GM12878 (cell line): Measurements from ENCODE around the gene CPB2. TPM values are rescaled to one million over a fixed set of nuclear protein-coding genes. Genes with fewer than 3 reads are reported as not detected.

Source experiments
- ATAC-seq: fragments of 200-7000 bp; cut with Tn5 transposase; 3 replicates; pipeline ENCODE4 v1.9.1; 2020; ENCODE audit warnings: mild to moderate bottlenecking, moderate library complexity
- BruUV-seq: library from RNA; stranded (reverse); fragments of 400-500 nt; replicated peaks from 2 replicates; lab custom pipeline; 2021; lab: Mats Ljungman, UMichigan
- CTCF ChIA-PET: fragments of 300-600 bp; sonication (Branson Sonifier 250); formaldehyde crosslinking; extraction: SDS; loops from one replicate; lab custom pipeline; 2021; ENCODE audit warnings: inconsistent platforms; lab: Yijun Ruan, JAX
- POLR2A ChIA-PET: fragments of 350-600 bp; formaldehyde crosslinking; extraction: SDS; loops from one replicate; lab custom pipeline; 2021; ENCODE audit warnings: inconsistent platforms; lab: Charles Lee
- RAD21 ChIA-PET: fragments of 300-600 bp; sonication (Branson Sonifier 250); formaldehyde crosslinking; loops from one replicate; lab custom pipeline; 2023; ENCODE audit warnings: antibody characterized with exemption; ENCODE audit not compliant: unreplicated experiment; lab: Charles Lee
- SMC1A ChIA-PET: fragments of 300-600 bp; sonication (Branson Sonifier 250); formaldehyde crosslinking; loops from one replicate; lab custom pipeline; 2023; ENCODE audit not compliant: unreplicated experiment, uncharacterized antibody; lab: Charles Lee
- DNase-seq: peaks from one replicate; pipeline ENCODE4 v3.0.0-alpha.2; 2011; ENCODE audit warnings: low read depth, low spot score
- FAIRE-seq: peaks from 3 replicates; lab custom pipeline; 2011; peaks lifted over from hg19 to GRCh38; lab: Jason Lieb, UNC
- H2AFZ ChIP-seq: 2 replicates; pipeline ENCODE4 v1.6.0; 2011; ENCODE audit warnings: low read depth, low read length, control low read depth; ENCODE audit not compliant: control insufficient read depth
- H3K27ac ChIP-seq: 2 replicates; pipeline ENCODE4 v1.5.1; 2011; ENCODE audit warnings: control low read depth; ENCODE audit not compliant: control insufficient read depth, insufficient read depth
- H3K27me3 ChIP-seq, 2 experiments: replicated peaks in 1 of 2; 2 replicates each; pipeline versions ENCODE4 v1.6.0 to v1.6.1; 2011; ENCODE audit warnings: low read length in 1 of 2; ENCODE audit not compliant: control insufficient read depth in 2 of 2, insufficient read depth in 2 of 2
- H3K36me3 ChIP-seq, 2 experiments: 2 replicates each; pipeline ENCODE4 v1.5.1; 2011; ENCODE audit warnings: low read length in 1 of 2; ENCODE audit not compliant: control insufficient read depth in 2 of 2, insufficient read depth in 2 of 2
- H3K4me1 ChIP-seq: 2 replicates; pipeline ENCODE4 v1.6.1; 2011; ENCODE audit warnings: mild to moderate bottlenecking, low read length, moderate library complexity, mixed read lengths; ENCODE audit not compliant: control insufficient read depth, insufficient read depth
- H3K4me2 ChIP-seq: 2 replicates; pipeline ENCODE4 v1.6.0; 2011; ENCODE audit warnings: control low read depth; ENCODE audit not compliant: control insufficient read depth, insufficient read depth
- H3K4me3 ChIP-seq: fragments of 200-600 bp; sonication (generic); 2 replicates; pipeline ENCODE4 v1.5.1; 2016
- H3K79me2 ChIP-seq: 2 replicates; pipeline ENCODE4 v1.6.0; 2011; ENCODE audit warnings: low read length; ENCODE audit not compliant: control insufficient read depth, insufficient read depth
- H3K9ac ChIP-seq: 2 replicates; pipeline ENCODE4 v1.8.0; 2011; ENCODE audit warnings: low read length, control low read depth, mixed read lengths; ENCODE audit not compliant: control insufficient read depth, insufficient read depth
- H3K9me3 ChIP-seq: replicated peaks from 3 replicates; pipeline ENCODE4 v1.5.1; 2011; ENCODE audit warnings: mild to moderate bottlenecking, low read length; ENCODE audit not compliant: control insufficient read depth, insufficient read depth
- H4K20me1 ChIP-seq: 2 replicates; pipeline ENCODE4 v1.6.0; 2011; ENCODE audit not compliant: control insufficient read depth, insufficient read depth
- DPF2 ChIP-seq: fragments of 450-650 bp; IDR thresholded peaks from 2 replicates; pipeline ENCODE4 v1.6.1; 2017; ENCODE audit warnings: mild to moderate bottlenecking
- MTA2 ChIP-seq: fragments of 450-650 bp; IDR thresholded peaks from 2 replicates; pipeline ENCODE4 v1.6.1; 2016; ENCODE audit warnings: low read depth, mild to moderate bottlenecking, moderate library complexity
- POLR2AphosphoS5 ChIP-seq: IDR thresholded peaks from 2 replicates; pipeline ENCODE4 v1.6.1; 2011; ENCODE audit warnings: mild to moderate bottlenecking, low read length, inconsistent platforms
- SMAD1 ChIP-seq: fragments of 450-650 bp; IDR thresholded peaks from 2 replicates; pipeline ENCODE4 v1.6.1; 2018; ENCODE audit warnings: mild to moderate bottlenecking, low read depth; ENCODE audit not compliant: partially characterized antibody
- WGBS: methylation state at CpG from one replicate; pipeline ENCODE4 v1.1.6; 2016; ENCODE audit warnings: low lambda C conversion rate; ENCODE audit not compliant: insufficient replicate concordance, insufficient coverage; ENCODE audit errors: missing lambda C conversion rate; 5-methylcytosine and 5-hydroxymethylcytosine counted together
- in situ Hi-C: fragments of 300-500 bp; cut with MboI; formaldehyde crosslinking; loops from 9 replicates; pipeline ENCODE4 v1.14.3; 2018; ENCODE audit warnings: mixed read lengths
- intact Hi-C: fragments of 100-400 bp; cut with micrococcal nuclease; formaldehyde crosslinking; loops from one replicate; pipeline ENCODE4 v1.14.2; 2022; ENCODE audit not compliant: unreplicated experiment
- polyA plus RNA-seq, 11 experiments: library from polyadenylated mRNA; depleted of rRNA in 4 of 11; unstranded in 6 of 11; stranded (reverse) in 5 of 11; fragments of >200 nt; fragmentation: Nextera tagmentation in 4 of 11; fragmentation: Illumina TruSeq in 1 of 11; extraction: Ambion mirVana in 4 of 11; extraction: Trizol in 1 of 11; gene quantifications; 1 replicate in 1 of 11; 2 replicates in 10 of 11; pipeline versions ENCODE4 v1.2.1 to v1.2.3, GENCODE V29; 2011 to 2016; ENCODE audit warnings: inconsistent platforms in 2 of 11, missing spikeins in 2 of 11, low read depth in 1 of 11
- total RNA-seq, 4 experiments: library from RNA; depleted of rRNA in 3 of 4; stranded (reverse); fragments of >200 nt in 3 of 4; fragmentation: Illumina TruSeq in 1 of 4; extraction: Trizol in 1 of 4; gene quantifications; 2 replicates each; pipeline versions ENCODE4 v1.2.1 to v1.2.3, GENCODE V29; 2013 to 2021

The CPB2 gene
- total and polyA plus RNA-seq, 10 of the 15 experiments (the other 5 are each of a cell fraction or from before 2014, with no cell fraction given): 0.05 to 0.87 (median 0.13) TPM; not detected in 3

GRCh38 chr13:46154136-46154801, 49.4 kb upstream of the CPB2 start:
- Histone ChIP-seq H3K9me3 (no peaks in the 10 kb centered on the region), H3K4me1 (no peaks in the 10 kb centered on the region), H3K9ac (no peak overlapping the region), H2AFZ (no peak overlapping the region), H4K20me1 (no peaks in the 10 kb centered on the region), H3K27me3 (no peaks in the 10 kb centered on the region), H3K4me2 (no peak overlapping the region), H3K79me2 (peaks cover 45% of the 10 kb centered on the region), H3K27ac (no peak overlapping the region), H3K36me3 (peaks cover 28 to 72% of the 10 kb centered on the region in 2 experiments), H3K4me3 (no peak overlapping the region)
- FAIRE-seq (no peak), ATAC-seq (no peak), DNase-seq (no peak)
- no TSS peak for BruUV-seq
- ChIA-PET POLR2A (interaction anchor here (1.9 kb wide), 1 partner anchor 10 kb away, joined by 6 read pairs; no protein-coding TSS in a partner anchor), CTCF (interaction anchor here (0.6 to 9.0 kb wide), 6 partner anchors 12 to 530 kb away, joined by 3 to 172 read pairs (median 4); partner anchors contain the start of gene LCP1), RAD21 (no interaction called here), SMC1A (interaction anchor here (1.2 to 1.4 kb wide), 2 partner anchors 13 to 23 kb away, joined by 3 to 4 read pairs; no protein-coding TSS in a partner anchor)
- in situ Hi-C loops: no loop called here
- TF ChIP-seq POLR2AphosphoS5 (peak; percentile 61), MTA2 (no peak)
- WGBS: 66% methylated on average over 7 of the region's 7 CpGs
- intact Hi-C loops: no loop called here

GRCh38 chr13:46152627-46153328, 47.9 kb upstream of the CPB2 start:
- Histone ChIP-seq H2AFZ (no peak overlapping the region), H3K4me3 (no peak overlapping the region), H3K4me2 (no peak overlapping the region), H3K9ac (no peak overlapping the region), H3K36me3 (peaks cover 27 to 61% of the 10 kb centered on the region in 2 experiments), H4K20me1 (no peaks in the 10 kb centered on the region), H3K27ac (no peak overlapping the region), H3K27me3 (no peaks in the 10 kb centered on the region), H3K79me2 (peaks cover 30% of the 10 kb centered on the region), H3K4me1 (no peaks in the 10 kb centered on the region), H3K9me3 (no peaks in the 10 kb centered on the region)
- no peak for FAIRE-seq
- intact Hi-C loops (no loop called here), in situ Hi-C loops (no loop called here)
- ChIA-PET SMC1A (interaction anchor here (0.7 to 4.0 kb wide), 2 partner anchors 8 to 11 kb away, joined by 3 to 20 read pairs; no protein-coding TSS in a partner anchor), CTCF (interaction anchor here (0.9 to 1.1 kb wide), 2 partner anchors 9 to 34 kb away, joined by 3 read pairs; no protein-coding TSS in a partner anchor), RAD21 (no interaction called here), POLR2A (no interaction called here)
- BruUV-seq: no TSS peak
- no peak for ATAC-seq
- 59% methylated on average over 6 of the region's 6 CpGs for WGBS
- TF ChIP-seq DPF2: no peak
- peak; percentile 45; the same call in 1 of the 2 replicates for TF ChIP-seq POLR2AphosphoS5
- TF ChIP-seq SMAD1: no peak
- no peak for DNase-seq
